Right atrium auricular region (tissue), 2 donors: Measurements from ENCODE around the gene DYSF. TPM values are rescaled to one million over a fixed set of nuclear protein-coding genes. Genes with fewer than 3 reads are reported as not detected.

Experiments used
- DNase-seq: peaks from one replicate; pipeline ENCODE4 v3.0.0-alpha.2; 2019; ENCODE audit warnings: low spot score
- H3K27ac ChIP-seq, 2 donors: fragments of 200-600 bp; sonication (generic); 1 replicate in 1 of 2; 2 replicates in 1 of 2; pipeline ENCODE4 v1.5.1; 2016 to 2019
- H3K27me3 ChIP-seq, 2 donors: fragments of 200-600 bp; sonication (generic); one replicate each; pipeline versions ENCODE4 v1.5.1 to v1.6.0; 2017 to 2019
- H3K36me3 ChIP-seq: fragments of 200-600 bp; sonication (generic); one replicate; pipeline ENCODE4 v1.5.1; 2016
- H3K4me1 ChIP-seq, 2 donors: fragments of 200-600 bp; sonication (generic); one replicate each; pipeline versions ENCODE4 v1.5.1 to v1.6.0; 2017 to 2019
- H3K4me3 ChIP-seq, 2 donors: fragments of 200-600 bp; sonication (generic); 1 replicate in 1 of 2; 2 replicates in 1 of 2; pipeline ENCODE4 v1.5.1; 2017 to 2019; ENCODE audit warnings: mild to moderate bottlenecking in 1 of 2, moderate library complexity in 1 of 2
- H3K9me3 ChIP-seq, 2 donors: fragments of 200-600 bp; sonication (generic); one replicate each; pipeline ENCODE4 v1.5.1; 2019
- total RNA-seq, 2 donors: library from RNA; depleted of rRNA; stranded (reverse); fragments of >200 nt; gene quantifications; one replicate each; pipeline ENCODE4 v1.1.0, GENCODE V29; 2016
- TF ChIP-seq, protein P1 (sequence below), 2 donors: fragments of 200-600 bp; sonication (generic); IDR thresholded peaks; one replicate each; pipeline ENCODE4 v1.5.1; 2019; ENCODE audit warnings: antibody characterized with exemption in 2 of 2

The DYSF gene
- total RNA-seq, 2 donors from 2014 or later, result 31.3 to 52.1 TPM

DNA sequence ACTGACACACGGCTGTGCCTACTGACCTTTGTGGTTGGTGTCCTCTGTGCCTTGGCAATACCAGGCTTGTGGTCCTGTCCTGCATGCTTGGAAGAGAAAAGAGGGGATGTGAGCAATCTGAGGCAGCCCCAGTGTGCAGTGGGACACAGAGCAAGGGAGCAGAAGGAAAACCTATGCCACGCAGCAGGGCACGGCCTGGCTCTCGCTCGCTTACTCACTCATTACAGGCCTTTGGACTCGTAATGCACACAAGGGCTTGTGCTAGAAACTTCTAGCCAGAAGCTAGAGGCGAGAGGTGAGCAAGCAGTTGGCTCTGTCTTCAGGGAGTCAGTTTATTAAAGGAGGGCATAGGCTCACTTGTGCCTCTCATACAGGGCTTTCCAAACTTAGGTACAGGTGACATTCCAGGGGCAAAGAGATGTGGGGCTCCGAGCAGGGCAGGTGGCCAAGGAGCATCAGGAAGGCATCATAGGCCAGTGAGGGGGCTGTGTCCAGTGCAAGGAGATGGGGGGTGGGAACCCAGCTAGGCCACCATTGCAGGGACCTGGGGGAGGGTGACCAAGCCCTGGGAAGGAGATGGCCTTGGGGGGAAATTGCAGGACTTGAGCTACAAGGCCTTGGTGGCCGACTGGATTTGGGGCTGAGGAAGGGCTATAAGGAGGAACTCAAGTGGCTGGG is 100.8 kb downstream of the DYSF start:
- Histone ChIP-seq H3K36me3 (peaks cover 23% of the 10 kb centered on the region), H3K9me3 (no peaks in the 10 kb centered on the region), H3K4me3 (no peak overlapping the region), H3K27ac (no peak overlapping the region), H3K4me1 (no peaks in the 10 kb centered on the region), H3K27me3 (no peaks in the 10 kb centered on the region)
- TF ChIP-seq, protein P1, sequence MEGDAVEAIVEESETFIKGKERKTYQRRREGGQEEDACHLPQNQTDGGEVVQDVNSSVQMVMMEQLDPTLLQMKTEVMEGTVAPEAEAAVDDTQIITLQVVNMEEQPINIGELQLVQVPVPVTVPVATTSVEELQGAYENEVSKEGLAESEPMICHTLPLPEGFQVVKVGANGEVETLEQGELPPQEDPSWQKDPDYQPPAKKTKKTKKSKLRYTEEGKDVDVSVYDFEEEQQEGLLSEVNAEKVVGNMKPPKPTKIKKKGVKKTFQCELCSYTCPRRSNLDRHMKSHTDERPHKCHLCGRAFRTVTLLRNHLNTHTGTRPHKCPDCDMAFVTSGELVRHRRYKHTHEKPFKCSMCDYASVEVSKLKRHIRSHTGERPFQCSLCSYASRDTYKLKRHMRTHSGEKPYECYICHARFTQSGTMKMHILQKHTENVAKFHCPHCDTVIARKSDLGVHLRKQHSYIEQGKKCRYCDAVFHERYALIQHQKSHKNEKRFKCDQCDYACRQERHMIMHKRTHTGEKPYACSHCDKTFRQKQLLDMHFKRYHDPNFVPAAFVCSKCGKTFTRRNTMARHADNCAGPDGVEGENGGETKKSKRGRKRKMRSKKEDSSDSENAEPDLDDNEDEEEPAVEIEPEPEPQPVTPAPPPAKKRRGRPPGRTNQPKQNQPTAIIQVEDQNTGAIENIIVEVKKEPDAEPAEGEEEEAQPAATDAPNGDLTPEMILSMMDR (IDR thresholded peaks at IDR 0.05), result no peak
- no peak for DNase-seq

DNA sequence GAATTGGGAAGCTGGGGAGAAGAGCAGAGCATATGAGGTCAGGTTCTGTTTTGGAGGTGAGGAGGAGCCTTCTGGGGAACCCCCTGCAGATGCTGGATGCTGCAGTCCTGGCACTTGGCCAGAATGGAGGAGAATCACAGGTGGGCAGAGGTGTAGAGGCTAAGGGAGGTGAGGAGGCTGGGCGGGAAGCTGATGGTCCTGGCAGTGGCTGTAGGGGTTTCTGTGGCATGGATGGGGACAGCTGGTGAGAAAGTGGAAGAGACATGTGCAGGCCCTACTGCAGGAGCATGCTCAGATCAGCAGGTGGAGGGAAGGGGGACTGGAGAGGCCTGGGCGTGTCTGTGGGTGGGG is 101.3 kb downstream of the DYSF start:
- no peak for DNase-seq
- Histone ChIP-seq H3K27ac (no peak overlapping the region), H3K4me3 (no peak overlapping the region), H3K27me3 (no peaks in the 10 kb centered on the region), H3K9me3 (no peaks in the 10 kb centered on the region), H3K36me3 (peaks cover 23% of the 10 kb centered on the region), H3K4me1 (no peaks in the 10 kb centered on the region)
- TF ChIP-seq, protein P1 (IDR thresholded peaks at IDR 0.05), result no peak

- Histone ChIP-seq H3K4me1 (no peaks in the 10 kb centered on the region), H3K4me3 (no peak overlapping the region), H3K9me3 (no peaks in the 10 kb centered on the region), H3K27ac (no peak overlapping the region), H3K36me3 (peaks cover 24% of the 10 kb centered on the region), H3K27me3 (no peaks in the 10 kb centered on the region)
- DNase-seq, result no peak
- TF ChIP-seq, protein P1 (IDR thresholded peaks at IDR 0.05), result no peak
Measured at GRCh38 chr2:71555798-71556454, 102.6 kb downstream of the DYSF start.

GRCh38 chr2:71556692-71557250 is 103.4 kb downstream of the DYSF start:
- DNase-seq, result no peak
- H3K4me3 ChIP-seq, result no peak overlapping the region
- H3K4me1 ChIP-seq, result no peaks in the 10 kb centered on the region
- H3K9me3 ChIP-seq, result no peaks in the 10 kb centered on the region
- TF ChIP-seq, protein P1 (IDR thresholded peaks at IDR 0.05), result no peak
- H3K27ac ChIP-seq, result no peak overlapping the region
- peaks cover 32% of the 10 kb centered on the region for H3K36me3 ChIP-seq
- H3K27me3 ChIP-seq, result no peaks in the 10 kb centered on the region

DNA sequence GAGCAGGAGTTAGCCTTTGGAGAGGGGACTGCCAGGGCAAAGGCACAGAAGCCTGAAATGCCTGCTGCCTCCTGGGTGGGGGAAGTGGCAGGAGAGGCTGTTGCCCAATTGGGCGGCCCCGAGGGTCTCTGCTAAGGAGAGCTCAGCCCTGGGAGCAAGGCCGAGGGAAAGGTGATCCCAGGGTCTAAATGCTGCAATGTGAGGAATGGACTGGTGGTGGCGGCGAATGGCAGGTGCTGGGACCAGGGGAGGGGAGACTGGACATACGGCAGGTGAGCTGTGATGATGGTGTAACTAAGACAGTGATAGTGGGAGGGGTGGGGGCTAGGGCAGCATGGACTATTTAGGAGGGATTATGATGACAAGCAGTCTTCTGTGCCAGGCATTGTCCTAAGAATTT is 104.0 kb downstream of the DYSF start:
- H3K9me3 ChIP-seq, result no peaks in the 10 kb centered on the region
- no peaks in the 10 kb centered on the region for H3K4me1 ChIP-seq
- no peaks in the 10 kb centered on the region for H3K27me3 ChIP-seq
- no peak for DNase-seq
- TF ChIP-seq, protein P1 (IDR thresholded peaks at IDR 0.05), result no peak
- H3K4me3 ChIP-seq, result no peak overlapping the region
- H3K27ac ChIP-seq, result no peak overlapping the region
- H3K36me3 ChIP-seq, result peaks cover 38% of the 10 kb centered on the region
